Measurements from ENCODE around the gene SRPK2.

SRPK2 gene

GRCh38 chr7:105268511-105269392 lies 120.0 kb downstream of the SRPK2 start:
- H3K27me3 ChIP-seq (ENCODE audit: control insufficient read depth, insufficient read depth, low read length), result no peaks in the 10 kb centered on the region
- no peaks in the 10 kb centered on the region for H3K9me3 ChIP-seq (ENCODE audit: control insufficient read depth, low read length)
- no peak overlapping the region for H3K9ac ChIP-seq
- TF ChIP-seq CTCF (IDR thresholded peaks at IDR 0.05), result no peak
- H3K36me3 ChIP-seq (ENCODE audit: control insufficient read depth, insufficient read depth, low read length), result no peaks in the 10 kb centered on the region
- no peaks in the 10 kb centered on the region for H3K4me1 ChIP-seq
- peaks cover 28% of the 10 kb centered on the region for H3K79me2 ChIP-seq
- H2AFZ ChIP-seq, result peak overlapping the region; percentile 68
- peak overlapping the region; percentile 53 for H3K27ac ChIP-seq
- H3K4me3 ChIP-seq (ENCODE audit: low read depth, low read length), result peak overlapping the region; percentile 42
- peak overlapping the region; percentile 51 for H3K4me2 ChIP-seq (ENCODE audit: low read length)

- H3K27ac ChIP-seq, result no peak overlapping the region
- peak overlapping the region; percentile 42 for H3K4me3 ChIP-seq (ENCODE audit: low read depth, low read length)
- H3K4me1 ChIP-seq, result no peaks in the 10 kb centered on the region
These were observed 120.7 kb downstream of the SRPK2 start for GRCh38 chr7:105268056-105268455.

GRCh38 chr7:105267244-105267643 lies 121.5 kb downstream of the SRPK2 start:
- H3K27me3 ChIP-seq (ENCODE audit: control insufficient read depth, insufficient read depth, low read length), result no peaks in the 10 kb centered on the region
- TF ChIP-seq CTCF (IDR thresholded peaks at IDR 0.05), result no peak
- H3K4me2 ChIP-seq (ENCODE audit: low read length), result no peak overlapping the region
- H3K4me1 ChIP-seq, result peaks cover under 1% of the 10 kb centered on the region
- no peak overlapping the region for H3K27ac ChIP-seq
- no peak overlapping the region for H2AFZ ChIP-seq
- H3K79me2 ChIP-seq, result peaks cover 28% of the 10 kb centered on the region
- H3K4me3 ChIP-seq (ENCODE audit: low read depth, low read length), result no peak overlapping the region
- H3K9me3 ChIP-seq (ENCODE audit: control insufficient read depth, low read length), result no peaks in the 10 kb centered on the region
- H3K9ac ChIP-seq, result no peak overlapping the region
- H3K36me3 ChIP-seq (ENCODE audit: control insufficient read depth, insufficient read depth, low read length), result no peaks in the 10 kb centered on the region

More at GRCh38 chr7:105268056-105268455, 120.7 kb downstream of the SRPK2 start:
- peak overlapping the region; percentile 51 for H3K4me2 ChIP-seq (ENCODE audit: low read length)
- H3K9ac ChIP-seq, result no peak overlapping the region
- H3K36me3 ChIP-seq (ENCODE audit: control insufficient read depth, insufficient read depth, low read length), result no peaks in the 10 kb centered on the region
- peaks cover 28% of the 10 kb centered on the region for H3K79me2 ChIP-seq
- H2AFZ ChIP-seq, result no peak overlapping the region
- no peaks in the 10 kb centered on the region for H3K9me3 ChIP-seq (ENCODE audit: control insufficient read depth, low read length)
- no peaks in the 10 kb centered on the region for H3K27me3 ChIP-seq (ENCODE audit: control insufficient read depth, insufficient read depth, low read length)
- no peak for TF ChIP-seq CTCF (IDR thresholded peaks at IDR 0.05)

GRCh38 chr7:105264707-105265106 lies 124.0 kb downstream of the SRPK2 start:
- Histone ChIP-seq H3K79me2 (peaks cover 33% of the 10 kb centered on the region), H3K27me3 (ENCODE audit: control insufficient read depth, insufficient read depth, low read length) (no peaks in the 10 kb centered on the region), H3K27ac (no peak overlapping the region), H3K4me3 (ENCODE audit: low read depth, low read length) (no peak overlapping the region), H3K9me3 (ENCODE audit: control insufficient read depth, low read length) (no peaks in the 10 kb centered on the region), H3K9ac (no peak overlapping the region), H3K36me3 (ENCODE audit: control insufficient read depth, insufficient read depth, low read length) (no peaks in the 10 kb centered on the region), H3K4me2 (ENCODE audit: low read length) (no peak overlapping the region), H2AFZ (no peak overlapping the region), H3K4me1 (peaks cover 9% of the 10 kb centered on the region)
- TF ChIP-seq CTCF (IDR thresholded peaks at IDR 0.05), result no peak
